A549 (cell line): ENCODE data around the gene GPSM1.
"Not testable (repeated sequence)": the region's sequence is repeated elsewhere in the genome, so short reads cannot be mapped to it uniquely, and the experiment has no call there.

ENCODE experiments used
- PHF8 ChIP-seq: fragments of 200-600 bp; sonication (generic); IDR thresholded peaks from 2 replicates; pipeline ENCODE4 v1.6.1; 2016; ENCODE audit warnings: low read depth, mild to moderate bottlenecking, antibody characterized with exemption, moderate library complexity, borderline replicate concordance
- POLR2A ChIP-seq: IDR thresholded peaks from 2 replicates; pipeline ENCODE4 v1.6.1; 2012; ENCODE audit warnings: mild to moderate bottlenecking, low read length
- RAD21 ChIP-seq, 2 experiments: fragments of >200 bp in 1 of 2; sonication (Bioruptor Twin) in 1 of 2; formaldehyde crosslinking in 1 of 2; IDR thresholded peaks in 1 of 2; conservative IDR thresholded peaks in 1 of 2; 2 replicates in 1 of 2; 3 replicates in 1 of 2; pipeline ENCODE4 v1.6.1; 2012 to 2018; ENCODE audit warnings: inconsistent platforms in 1 of 2
- RFX5 ChIP-seq: fragments of 450-650 bp; IDR thresholded peaks from 2 replicates; pipeline ENCODE4 v1.7.1; 2014; ENCODE audit warnings: antibody characterized with exemption, mild to moderate bottlenecking, moderate library complexity
- TF ChIP-seq, protein P1 (sequence below): IDR thresholded peaks from 2 replicates; pipeline ENCODE4 v1.6.1; 2012; ENCODE audit warnings: low read depth, borderline replicate concordance
- TF ChIP-seq, protein P2 (sequence below): fragments of >200 bp; sonication (Bioruptor Twin); formaldehyde crosslinking; IDR thresholded peaks from 3 replicates; pipeline ENCODE4 v1.5.1; 2016
- TF ChIP-seq, protein P3 (sequence below): fragments of >200 bp; sonication (Bioruptor Twin); formaldehyde crosslinking; IDR thresholded peaks from 2 replicates; pipeline ENCODE4 v1.6.1; 2016

DNA sequence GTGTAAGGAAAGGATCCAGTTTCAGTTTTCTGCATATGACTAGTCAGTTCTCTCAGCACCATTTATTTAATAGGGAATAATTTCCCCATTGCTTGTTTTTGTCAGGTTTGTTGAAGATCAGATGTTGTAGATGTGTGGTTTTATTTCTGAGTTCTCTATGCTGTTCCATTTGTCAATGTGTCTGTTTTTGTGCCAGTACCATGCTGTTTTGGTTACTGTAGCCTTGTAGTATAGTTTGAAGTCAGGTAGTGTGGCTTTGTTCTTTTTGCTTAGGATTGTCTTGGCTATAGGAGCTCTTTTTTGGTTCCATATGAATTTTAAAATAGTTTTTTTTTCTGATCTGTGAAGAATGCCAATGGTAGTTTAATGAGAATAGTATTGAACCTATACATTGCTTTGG is 6.4 kb upstream of the GPSM1 start:
- TF ChIP-seq POLR2A; PHF8; RFX5; RAD21 (conservative IDR thresholded peaks at IDR 0.05 in 1 of 2, IDR thresholded peaks at IDR 0.05 in 1 of 2): not testable (repeated sequence)
- TF ChIP-seq, protein P1, sequence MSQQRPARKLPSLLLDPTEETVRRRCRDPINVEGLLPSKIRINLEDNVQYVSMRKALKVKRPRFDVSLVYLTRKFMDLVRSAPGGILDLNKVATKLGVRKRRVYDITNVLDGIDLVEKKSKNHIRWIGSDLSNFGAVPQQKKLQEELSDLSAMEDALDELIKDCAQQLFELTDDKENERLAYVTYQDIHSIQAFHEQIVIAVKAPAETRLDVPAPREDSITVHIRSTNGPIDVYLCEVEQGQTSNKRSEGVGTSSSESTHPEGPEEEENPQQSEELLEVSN, result not testable (repeated sequence)
- TF ChIP-seq, protein P2, sequence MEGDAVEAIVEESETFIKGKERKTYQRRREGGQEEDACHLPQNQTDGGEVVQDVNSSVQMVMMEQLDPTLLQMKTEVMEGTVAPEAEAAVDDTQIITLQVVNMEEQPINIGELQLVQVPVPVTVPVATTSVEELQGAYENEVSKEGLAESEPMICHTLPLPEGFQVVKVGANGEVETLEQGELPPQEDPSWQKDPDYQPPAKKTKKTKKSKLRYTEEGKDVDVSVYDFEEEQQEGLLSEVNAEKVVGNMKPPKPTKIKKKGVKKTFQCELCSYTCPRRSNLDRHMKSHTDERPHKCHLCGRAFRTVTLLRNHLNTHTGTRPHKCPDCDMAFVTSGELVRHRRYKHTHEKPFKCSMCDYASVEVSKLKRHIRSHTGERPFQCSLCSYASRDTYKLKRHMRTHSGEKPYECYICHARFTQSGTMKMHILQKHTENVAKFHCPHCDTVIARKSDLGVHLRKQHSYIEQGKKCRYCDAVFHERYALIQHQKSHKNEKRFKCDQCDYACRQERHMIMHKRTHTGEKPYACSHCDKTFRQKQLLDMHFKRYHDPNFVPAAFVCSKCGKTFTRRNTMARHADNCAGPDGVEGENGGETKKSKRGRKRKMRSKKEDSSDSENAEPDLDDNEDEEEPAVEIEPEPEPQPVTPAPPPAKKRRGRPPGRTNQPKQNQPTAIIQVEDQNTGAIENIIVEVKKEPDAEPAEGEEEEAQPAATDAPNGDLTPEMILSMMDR, result not testable (repeated sequence)
- TF ChIP-seq, protein P3, sequence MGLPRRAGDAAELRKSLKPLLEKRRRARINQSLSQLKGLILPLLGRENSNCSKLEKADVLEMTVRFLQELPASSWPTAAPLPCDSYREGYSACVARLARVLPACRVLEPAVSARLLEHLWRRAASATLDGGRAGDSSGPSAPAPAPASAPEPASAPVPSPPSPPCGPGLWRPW, result not testable (repeated sequence)
